T1000 (cell line): Measurements from ENCODE around the gene ME3.
"Not testable (repeated sequence)": the region's sequence is repeated elsewhere in the genome, so short reads cannot be mapped to it uniquely, and the experiment has no call there.

ENCODE experiments used
- DNase-seq: peaks from one replicate; lab custom pipeline; 2025; ENCODE audit warnings: mixed read lengths; lab: John Stamatoyannopoulos, UW

Gene ME3

GRCh38 chr11:86663761-86664160 lies 8.7 kb downstream of the ME3 start:
- DNase-seq = no peak

- DNase-seq = no peak
These were observed 9.1 kb downstream of the ME3 start for GRCh38 chr11:86663291-86663690.

- no peak for DNase-seq
These were observed 11.7 kb downstream of the ME3 start for GRCh38 chr11:86660736-86661135.

DNA sequence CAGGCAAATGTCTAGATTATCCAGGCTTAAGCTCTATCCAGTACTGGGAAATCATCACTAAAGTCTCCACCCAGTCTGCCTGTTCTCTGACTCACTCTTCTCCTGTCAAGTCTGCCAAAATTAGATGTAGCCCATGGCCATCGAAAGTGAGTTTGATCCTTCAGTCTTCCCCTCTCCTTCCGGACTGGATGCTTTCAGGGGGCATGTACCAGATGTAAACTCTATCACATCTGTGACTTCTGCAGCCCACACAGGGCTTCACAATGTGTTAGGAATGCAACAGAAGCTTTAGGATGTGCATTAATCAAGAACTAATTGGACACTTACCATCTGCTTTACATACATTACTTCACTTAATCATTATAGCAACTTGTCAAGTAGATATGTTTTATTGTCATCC lies 12.3 kb downstream of the ME3 start:
- DNase-seq = no peak

- DNase-seq = no peak
These were observed 13.9 kb downstream of the ME3 start for GRCh38 chr11:86658534-86658933.

DNA sequence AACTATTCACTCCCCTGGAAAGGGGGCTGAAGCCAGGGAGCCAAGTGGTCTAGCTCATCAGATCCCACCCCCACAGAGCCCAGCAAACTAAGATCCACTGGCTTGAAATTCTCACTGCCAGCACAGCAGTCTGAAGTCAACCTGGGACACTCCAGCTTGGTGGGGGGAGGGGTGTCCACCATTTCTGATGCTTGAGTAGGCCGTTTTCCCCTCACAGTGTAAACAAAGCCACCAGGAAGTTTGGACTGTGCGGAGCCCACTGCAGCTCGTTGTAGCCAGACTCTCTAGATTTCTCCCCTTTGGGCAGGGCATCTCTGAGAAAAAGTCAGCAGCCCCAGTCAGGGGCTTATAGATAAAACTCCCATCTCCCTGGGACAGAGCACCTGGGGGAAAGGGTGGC lies 27.2 kb downstream of the ME3 start:
- DNase-seq = not testable (repeated sequence)

GRCh38 chr11:86644291-86644690 lies 28.1 kb downstream of the ME3 start:
- no peak for DNase-seq

DNA sequence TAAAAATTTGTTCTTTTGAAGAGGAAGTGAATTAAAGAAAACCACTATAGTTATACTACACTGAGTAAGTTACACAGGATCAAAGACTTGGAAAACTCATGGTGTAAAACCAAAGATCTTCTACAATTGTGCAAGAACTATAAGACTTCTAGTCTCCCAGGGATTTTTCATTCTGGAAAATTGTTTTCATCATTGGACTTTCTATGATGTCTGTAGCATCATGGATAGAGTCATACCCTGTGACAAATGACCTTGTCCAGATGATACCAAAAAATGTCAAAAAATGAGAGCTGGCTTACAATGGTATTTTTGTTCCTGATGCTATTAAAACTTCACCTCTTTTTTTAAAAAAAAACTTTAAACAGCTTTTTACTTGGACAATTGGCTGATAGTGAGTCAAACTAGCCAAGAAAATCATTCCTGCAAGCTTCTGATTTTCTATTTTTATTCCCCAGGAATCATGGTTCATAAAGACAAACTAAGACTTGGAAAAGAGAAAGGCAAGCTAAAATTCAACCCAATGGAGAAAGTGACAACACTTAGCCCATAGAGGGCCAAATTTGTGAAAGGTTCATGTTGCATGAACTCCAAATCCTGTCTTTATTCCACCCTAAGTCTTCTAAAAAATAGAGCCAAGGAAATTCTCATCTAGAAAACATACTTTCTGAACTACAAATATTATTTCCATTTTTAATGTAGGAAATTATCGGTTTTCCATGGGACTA lies 30.7 kb downstream of the ME3 start:
- DNase-seq = no peak

- no peak for DNase-seq
These were observed 33.3 kb downstream of the ME3 start for GRCh38 chr11:86639137-86639536.

DNA sequence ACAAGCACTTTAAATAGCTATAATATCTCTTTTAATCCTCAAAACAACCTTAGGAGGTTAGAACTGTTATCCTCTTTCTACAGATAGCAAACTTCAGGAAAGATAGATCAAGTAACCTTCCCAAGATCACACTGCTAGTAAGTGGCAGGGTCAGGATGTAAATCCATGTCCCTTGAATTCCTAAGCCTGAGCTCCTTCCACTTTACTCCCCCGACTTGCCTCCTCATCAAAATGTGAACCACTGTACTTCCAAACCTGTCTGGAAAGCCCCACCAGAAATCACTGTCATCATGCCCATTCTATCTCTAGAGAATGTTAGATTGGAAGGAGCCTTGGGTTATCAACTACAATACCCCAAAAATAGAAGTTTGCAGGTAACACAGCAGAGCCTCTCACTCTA lies 33.7 kb downstream of the ME3 start:
- no peak for DNase-seq

- no peak for DNase-seq
These were observed 34.4 kb downstream of the ME3 start for GRCh38 chr11:86637988-86638387.

DNA sequence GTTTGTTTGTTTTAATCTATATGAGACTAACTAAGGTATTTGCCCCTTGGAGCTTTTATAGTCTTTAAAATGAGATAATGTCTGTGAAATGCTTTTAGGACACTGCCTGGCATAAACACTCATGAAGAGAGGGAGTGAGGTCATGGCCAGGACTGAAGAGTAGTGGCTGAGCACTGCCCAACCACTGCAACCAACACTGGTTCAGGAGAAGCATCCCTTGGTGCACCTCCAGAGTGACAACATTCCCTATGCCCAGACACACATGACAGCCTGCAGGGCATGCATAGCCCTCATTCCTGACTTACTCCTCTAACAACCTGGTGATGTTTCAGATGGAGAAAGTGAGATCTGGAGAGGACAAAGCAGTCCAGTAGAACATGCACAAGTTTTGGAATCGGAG lies 36.1 kb downstream of the ME3 start:
- DNase-seq = no peak

DNA sequence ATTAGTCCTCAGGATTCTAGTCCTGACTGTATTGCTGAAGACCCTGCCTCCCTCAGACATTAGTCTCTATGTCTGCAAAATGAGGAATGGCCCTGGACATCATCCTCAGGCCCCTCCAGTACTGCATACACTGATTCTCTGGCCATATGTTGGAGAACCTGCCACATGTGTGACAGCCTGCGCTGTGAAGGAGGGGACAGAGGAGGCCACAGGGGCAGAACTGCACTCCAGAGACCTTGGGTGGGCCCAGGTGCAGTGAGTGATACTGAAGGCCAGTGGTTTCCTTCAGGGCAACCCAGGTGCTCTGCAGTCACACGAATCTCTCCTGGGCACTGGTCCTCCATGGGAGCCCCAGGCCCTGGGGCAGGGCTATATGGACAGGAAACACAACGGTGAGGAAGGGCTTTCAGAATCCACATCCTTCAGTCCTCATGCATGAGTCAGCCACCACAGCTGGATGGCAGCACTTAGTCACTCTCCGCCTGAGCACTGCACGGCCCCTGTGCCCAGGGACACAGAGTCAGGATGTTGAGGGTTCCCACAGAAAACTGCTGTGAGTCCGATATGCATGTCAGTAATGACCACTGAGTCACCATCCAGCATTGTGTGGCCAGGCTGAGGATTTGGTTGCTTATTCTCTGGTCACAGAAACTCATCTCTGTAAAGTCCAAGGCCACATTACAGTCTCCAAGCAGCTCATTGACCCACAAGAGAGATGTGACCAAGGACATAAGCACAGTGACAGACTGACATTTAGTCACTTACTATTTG lies 39.7 kb downstream of the ME3 start:
- DNase-seq = peak; percentile 65

DNA sequence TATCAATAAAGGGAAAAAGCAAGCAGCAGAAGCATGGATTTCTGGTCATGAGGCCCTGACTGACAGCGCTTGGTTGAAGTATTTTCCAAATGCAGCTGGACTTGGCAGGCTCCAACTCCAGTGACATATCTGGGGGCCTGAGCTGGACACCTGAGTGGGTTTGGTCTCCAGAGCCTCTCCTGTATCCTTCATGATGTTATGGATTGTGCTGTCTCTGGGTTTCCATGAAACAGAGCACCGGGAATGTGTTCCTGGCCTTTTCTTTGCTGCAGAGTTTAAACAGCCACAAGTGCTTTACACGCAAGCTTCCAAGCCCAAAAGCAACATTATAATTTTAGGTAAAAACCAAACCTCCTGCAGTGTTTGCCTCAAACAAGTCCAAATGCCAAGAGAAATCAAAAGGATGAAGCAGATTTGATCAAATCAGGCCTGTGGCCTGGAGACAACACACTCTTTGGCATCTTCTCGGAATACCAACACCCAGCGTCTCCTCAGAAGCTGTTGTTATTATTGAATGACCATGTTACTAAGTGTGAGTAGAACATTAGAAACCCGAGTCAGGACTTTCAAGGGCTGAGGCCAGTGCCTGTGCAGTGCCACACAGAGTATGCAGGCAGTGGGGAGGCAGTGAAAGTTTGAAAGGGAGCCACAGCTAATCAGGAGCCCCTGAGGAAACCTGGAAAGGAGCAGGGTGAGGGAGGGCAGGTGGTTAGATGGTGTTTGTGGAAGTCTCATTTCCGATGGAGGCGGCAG lies 42.0 kb downstream of the ME3 start:
- no peak for DNase-seq

DNA sequence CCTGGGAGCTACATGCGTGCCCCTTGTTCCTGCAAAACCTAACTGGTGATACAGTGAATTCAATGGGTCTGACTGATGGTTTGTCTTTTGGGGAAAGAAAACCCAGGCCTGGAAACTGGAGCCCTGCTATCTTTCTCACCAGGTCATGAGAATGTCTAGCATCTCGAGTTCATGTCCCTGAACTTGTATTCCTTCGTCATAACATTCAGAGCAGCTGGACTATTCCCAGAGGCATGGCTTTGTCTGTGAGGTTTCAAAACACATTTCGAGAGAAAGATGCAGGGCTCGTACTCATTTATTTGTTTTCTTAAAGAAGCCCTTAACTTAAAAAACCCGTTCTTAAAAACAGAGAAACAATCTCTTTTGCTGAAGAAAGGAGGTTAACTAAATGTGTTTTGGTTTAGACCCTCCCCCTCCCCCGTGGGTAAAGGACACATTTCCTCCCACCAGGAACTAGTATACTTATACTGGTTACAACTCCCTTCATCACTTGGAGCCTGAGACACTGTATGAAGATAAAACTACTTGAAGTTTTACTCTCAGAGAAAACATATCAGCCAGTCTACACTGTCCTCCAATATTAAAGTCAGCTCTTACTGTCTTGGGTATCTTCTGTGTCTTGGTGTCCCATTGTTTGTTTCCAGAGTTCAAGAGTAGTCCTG lies 43.2 kb downstream of the ME3 start:
- DNase-seq = no peak

DNA sequence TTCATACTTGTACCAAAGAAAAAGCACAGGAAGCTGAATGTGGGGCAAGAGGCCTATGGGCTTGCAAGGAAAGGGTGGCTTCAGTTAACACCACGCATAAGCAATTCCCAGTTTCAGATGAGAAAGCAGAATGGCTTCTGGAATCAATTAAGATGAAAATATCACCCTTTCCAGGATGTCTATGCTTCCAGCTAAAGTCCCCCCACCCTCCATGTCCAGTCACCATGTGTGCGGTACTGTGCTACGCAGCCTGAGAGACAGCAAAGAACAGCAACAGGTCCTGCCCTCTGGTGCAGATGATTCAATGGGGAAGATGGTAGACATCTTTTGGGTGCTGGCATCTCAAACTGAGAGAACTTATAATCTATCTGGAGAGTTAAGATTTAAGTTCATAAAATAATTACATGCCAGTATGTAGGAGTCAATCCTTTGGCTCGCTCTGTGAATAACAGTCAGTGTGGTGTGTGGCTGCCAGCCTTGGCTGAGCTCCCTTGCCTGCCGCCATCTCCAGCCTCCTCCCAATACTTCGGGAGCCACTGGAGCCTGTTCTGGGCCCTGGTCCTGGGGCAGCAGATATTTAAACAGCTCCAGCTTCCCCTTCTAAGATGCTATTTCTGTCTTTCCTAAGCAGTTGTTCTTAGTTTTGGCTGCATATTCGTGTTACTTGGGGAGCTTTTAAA lies 44.5 kb downstream of the ME3 start:
- no peak for DNase-seq

DNA sequence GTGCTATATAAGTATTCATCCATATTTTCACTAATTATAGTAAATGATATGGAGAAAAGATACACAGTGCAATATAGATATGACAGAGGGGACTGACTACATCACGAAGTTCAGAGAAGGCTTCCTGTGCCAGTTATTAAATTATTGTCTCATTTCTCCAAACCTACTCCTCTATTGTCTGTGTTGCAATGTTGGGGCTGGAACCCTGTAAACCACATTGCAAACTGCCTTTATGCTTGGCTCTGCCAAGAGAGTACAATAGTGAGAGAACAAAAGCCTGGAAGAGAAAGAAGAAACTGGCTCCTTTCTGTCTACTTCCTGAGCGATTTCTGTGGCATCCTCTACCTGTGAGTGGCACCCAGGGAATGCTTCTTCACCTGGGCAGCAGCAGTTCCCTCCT lies 46.4 kb downstream of the ME3 start:
- DNase-seq = no peak

- no peak for DNase-seq
These were observed 46.9 kb downstream of the ME3 start for GRCh38 chr11:86625544-86625943.

GRCh38 chr11:86624366-86624765 lies 48.0 kb downstream of the ME3 start:
- no peak for DNase-seq

- no peak for DNase-seq
These were observed 48.7 kb downstream of the ME3 start for GRCh38 chr11:86623736-86624135.

DNA sequence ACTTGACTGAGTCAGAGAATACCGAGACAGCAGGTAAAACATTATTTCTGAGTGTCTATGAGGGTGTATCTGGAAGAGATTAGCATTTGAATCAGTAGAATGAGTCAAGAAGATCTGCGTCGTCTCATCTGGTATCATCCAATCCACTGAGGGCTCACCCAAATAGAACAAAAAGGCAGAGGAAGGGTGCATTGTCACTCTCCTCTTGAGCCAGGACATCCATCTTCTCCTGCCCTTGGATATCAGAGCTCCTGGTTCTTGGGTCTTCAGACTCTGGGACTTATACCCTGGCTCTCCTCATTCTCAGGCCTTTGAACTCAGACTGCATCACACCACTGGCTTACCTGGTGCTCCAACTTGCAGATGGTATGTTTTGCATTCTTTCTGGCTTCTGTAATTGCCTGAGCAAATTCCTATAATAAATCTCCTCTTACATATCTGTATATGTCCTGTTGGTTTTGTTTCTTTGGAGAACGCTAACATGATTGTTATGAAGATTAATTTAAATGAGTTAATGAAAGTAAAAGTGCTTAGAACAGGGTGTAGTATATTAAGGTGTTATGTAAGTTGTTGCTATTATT lies 49.3 kb downstream of the ME3 start:
- no peak for DNase-seq
